ENCODE results near the gene ADGRF5. TPM values are rescaled to one million over a fixed set of nuclear protein-coding genes. Genes with fewer than 3 reads are reported as not detected.

ADGRF5 gene
- total RNA-seq, 1 donor from 2014 or later = 283 TPM

GRCh38 chr6:46953921-46954320, 32.2 kb upstream of the ADGRF5 start:
- intact Hi-C loops (cut with DNase I) = no loop called here
- TF ChIP-seq, protein P1, sequence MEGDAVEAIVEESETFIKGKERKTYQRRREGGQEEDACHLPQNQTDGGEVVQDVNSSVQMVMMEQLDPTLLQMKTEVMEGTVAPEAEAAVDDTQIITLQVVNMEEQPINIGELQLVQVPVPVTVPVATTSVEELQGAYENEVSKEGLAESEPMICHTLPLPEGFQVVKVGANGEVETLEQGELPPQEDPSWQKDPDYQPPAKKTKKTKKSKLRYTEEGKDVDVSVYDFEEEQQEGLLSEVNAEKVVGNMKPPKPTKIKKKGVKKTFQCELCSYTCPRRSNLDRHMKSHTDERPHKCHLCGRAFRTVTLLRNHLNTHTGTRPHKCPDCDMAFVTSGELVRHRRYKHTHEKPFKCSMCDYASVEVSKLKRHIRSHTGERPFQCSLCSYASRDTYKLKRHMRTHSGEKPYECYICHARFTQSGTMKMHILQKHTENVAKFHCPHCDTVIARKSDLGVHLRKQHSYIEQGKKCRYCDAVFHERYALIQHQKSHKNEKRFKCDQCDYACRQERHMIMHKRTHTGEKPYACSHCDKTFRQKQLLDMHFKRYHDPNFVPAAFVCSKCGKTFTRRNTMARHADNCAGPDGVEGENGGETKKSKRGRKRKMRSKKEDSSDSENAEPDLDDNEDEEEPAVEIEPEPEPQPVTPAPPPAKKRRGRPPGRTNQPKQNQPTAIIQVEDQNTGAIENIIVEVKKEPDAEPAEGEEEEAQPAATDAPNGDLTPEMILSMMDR (IDR thresholded peaks at IDR 0.05) = no peak
- Histone ChIP-seq H3K4me3 (peak overlapping the region; percentile 49), H3K27me3 (no peaks in the 10 kb centered on the region), H3K9me3 (no peaks in the 10 kb centered on the region), H3K36me3 (no peaks in the 10 kb centered on the region), H3K27ac (peak overlapping the region; percentile 80), H3K4me1 (peaks cover 27% of the 10 kb centered on the region)
- ATAC-seq (no peak), DNase-seq (no peak)

GRCh38 chr6:46949632-46950280, 28.0 kb upstream of the ADGRF5 start:
- Histone ChIP-seq H3K27me3 (no peaks in the 10 kb centered on the region), H3K4me1 (peaks cover 45% of the 10 kb centered on the region), H3K36me3 (no peaks in the 10 kb centered on the region), H3K4me3 (no peak overlapping the region), H3K27ac (peak overlapping the region; percentile 80), H3K9me3 (no peaks in the 10 kb centered on the region)
- TF ChIP-seq, protein P1 (IDR thresholded peaks at IDR 0.05) = no peak
- intact Hi-C loops (cut with DNase I) = no loop called here
- peak; percentile 79 for ATAC-seq
- DNase-seq = peak; percentile 82

DNA sequence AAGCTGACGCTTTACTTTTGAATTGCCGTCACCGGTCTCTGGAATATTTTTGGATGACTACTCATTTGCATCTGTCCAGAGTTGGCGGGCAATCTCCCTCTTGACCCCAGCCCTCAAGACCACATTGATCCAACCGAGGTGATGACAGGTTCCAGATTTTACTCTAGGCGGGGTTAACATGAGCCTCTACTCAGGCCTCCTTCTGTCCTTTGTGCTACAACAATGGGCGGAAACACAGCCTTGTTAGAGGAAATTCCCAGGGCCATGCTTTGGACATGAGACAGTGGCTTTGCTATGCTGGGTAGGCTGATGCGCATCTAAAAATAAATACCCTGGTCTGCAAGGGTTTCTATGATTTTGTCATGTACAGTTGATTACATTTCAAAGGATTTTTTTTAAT, 27.0 kb upstream of the ADGRF5 start:
- no peaks in the 10 kb centered on the region for H3K9me3 ChIP-seq
- no peaks in the 10 kb centered on the region for H3K27me3 ChIP-seq
- peaks cover 45% of the 10 kb centered on the region for H3K4me1 ChIP-seq
- TF ChIP-seq, protein P1 (IDR thresholded peaks at IDR 0.05) = no peak
- intact Hi-C loops (cut with DNase I) = no loop called here
- DNase-seq (no peak), ATAC-seq (peak; percentile 49)
- no peaks in the 10 kb centered on the region for H3K36me3 ChIP-seq
- no peak overlapping the region for H3K4me3 ChIP-seq
- peak overlapping the region; percentile 80 for H3K27ac ChIP-seq

GRCh38 chr6:46947497-46947896, 25.8 kb upstream of the ADGRF5 start:
- intact Hi-C loops (cut with DNase I) = no loop called here
- H3K9me3 ChIP-seq = no peaks in the 10 kb centered on the region
- no peaks in the 10 kb centered on the region for H3K27me3 ChIP-seq
- TF ChIP-seq, protein P1 (IDR thresholded peaks at IDR 0.05) = no peak
- H3K4me1 ChIP-seq = peaks cover 45% of the 10 kb centered on the region
- DNase-seq (no peak), ATAC-seq (no peak)
- H3K4me3 ChIP-seq = no peak overlapping the region
- H3K36me3 ChIP-seq = no peaks in the 10 kb centered on the region
- peak overlapping the region; percentile 49 for H3K27ac ChIP-seq

GRCh38 chr6:46940433-46941226, 18.9 kb upstream of the ADGRF5 start:
- peak overlapping the region; percentile 65 for H3K27ac ChIP-seq
- H3K27me3 ChIP-seq = no peaks in the 10 kb centered on the region
- ATAC-seq (peak; percentile 85), DNase-seq (no peak)
- intact Hi-C loops (cut with DNase I) = no loop called here
- H3K9me3 ChIP-seq = no peaks in the 10 kb centered on the region
- peaks cover 33% of the 10 kb centered on the region for H3K4me1 ChIP-seq
- no peak overlapping the region for H3K4me3 ChIP-seq
- no peaks in the 10 kb centered on the region for H3K36me3 ChIP-seq
- TF ChIP-seq, protein P1 (IDR thresholded peaks at IDR 0.05) = no peak

All from upper lobe of right lung (tissue), 1 donor.